MCF 10A (cell line): ENCODE data around the gene MECR. TPM values are rescaled to one million over a fixed set of nuclear protein-coding genes. Genes with fewer than 3 reads are reported as not detected.

ENCODE experiments used
- BruUV-seq: library from RNA; stranded (reverse); fragments of 400-500 nt; replicated peaks from 2 replicates; lab custom pipeline; 2021; lab: Mats Ljungman, UMichigan
- CTCF ChIA-PET: fragments of 300-600 bp; sonication (Branson Sonifier 250); formaldehyde crosslinking; extraction: SDS; loops from one replicate; lab custom pipeline; 2021; ENCODE audit warnings: antibody characterized with exemption, inconsistent platforms; lab: Yijun Ruan, JAX
- POLR2A ChIA-PET: fragments of 300-600, 350-650 bp; sonication (Branson Sonifier 250); formaldehyde crosslinking; extraction: SDS; loops from one replicate; lab custom pipeline; 2020; ENCODE audit warnings: antibody characterized with exemption, inconsistent platforms; lab: Yijun Ruan, JAX
- DNase-seq: peaks from one replicate; pipeline ENCODE4 v3.0.0-alpha.2; 2018; ENCODE audit not compliant: unreplicated experiment
- H3K27ac Mint-ChIP-seq: one replicate; pipeline ENCODE4 v1.8.0; 2022; ENCODE audit warnings: mild to moderate bottlenecking, low read depth, mixed read lengths; ENCODE audit not compliant: unreplicated experiment
- H3K27me3 Mint-ChIP-seq: one replicate; pipeline ENCODE4 v1.8.0; 2022; ENCODE audit warnings: mixed read lengths; ENCODE audit not compliant: insufficient read depth, unreplicated experiment
- H3K36me3 Mint-ChIP-seq: one replicate; pipeline ENCODE4 v1.8.0; 2022; ENCODE audit warnings: mild to moderate bottlenecking, moderate library complexity, mixed read lengths; ENCODE audit not compliant: insufficient read depth, unreplicated experiment
- H3K4me1 Mint-ChIP-seq: one replicate; pipeline ENCODE4 v1.8.0; 2022; ENCODE audit warnings: mixed read lengths; ENCODE audit not compliant: insufficient read depth, unreplicated experiment
- H3K4me3 Mint-ChIP-seq: one replicate; pipeline ENCODE4 v1.8.0; 2022; ENCODE audit warnings: mild to moderate bottlenecking, moderate library complexity, mixed read lengths; ENCODE audit not compliant: unreplicated experiment
- H3K9me3 Mint-ChIP-seq: one replicate; pipeline ENCODE4 v1.8.0; 2022; ENCODE audit warnings: mixed read lengths; ENCODE audit not compliant: unreplicated experiment
- CTCF ChIP-seq: fragments of 200-600 bp; IDR thresholded peaks from one replicate; pipeline ENCODE4 v1.8.0; 2022; ENCODE audit warnings: antibody characterized with exemption, mild to moderate bottlenecking; ENCODE audit not compliant: unreplicated experiment
- intact Hi-C: fragments of 100-400 bp; cut with micrococcal nuclease; formaldehyde crosslinking; loops from 2 replicates; pipeline ENCODE4 v1.14.1; 2022
- total RNA-seq: library from RNA; stranded (reverse); gene quantifications from 2 replicates; pipeline ENCODE4 v1.2.3, GENCODE V29; 2022

The MECR gene
- total RNA-seq, 1 experiment from 2014 or later, result 59.1 TPM

DNA sequence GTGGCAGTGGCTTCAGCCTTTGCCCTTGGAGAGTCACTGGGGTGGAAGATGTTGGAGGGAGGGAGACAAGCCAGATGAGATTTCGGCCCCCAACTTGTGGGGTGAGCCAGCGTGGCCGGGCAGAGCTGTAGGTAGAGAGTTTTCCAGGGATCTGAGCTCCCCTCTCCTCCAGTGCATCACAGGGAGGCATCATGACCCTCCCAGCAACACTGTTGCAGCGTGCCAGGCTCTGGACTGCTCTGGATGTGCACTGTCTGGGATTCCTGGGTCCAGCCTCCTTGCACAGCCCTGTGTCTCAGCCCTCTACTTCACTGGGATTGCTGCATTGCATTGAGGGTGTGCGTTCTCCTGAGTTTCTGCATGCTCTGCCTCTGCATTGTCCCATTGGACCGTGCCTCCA, 14.5 kb upstream of the MECR start:
- H3K27me3 Mint-ChIP-seq, result no peaks in the 10 kb centered on the region
- no peak overlapping the region for H3K4me3 Mint-ChIP-seq
- TF ChIP-seq CTCF, result no peak
- H3K4me1 Mint-ChIP-seq, result peaks cover 35% of the 10 kb centered on the region
- ChIA-PET CTCF (interaction anchor here (0.5 to 1.8 kb wide), 5 partner anchors 9 to 150 kb away, joined by 3 to 4 read pairs (median 3); partner anchors contain the start of gene PTPRU), POLR2A (interaction anchor here (0.8 to 1.3 kb wide), 2 partner anchors 26 to 77 kb away, joined by 3 to 5 read pairs; no protein-coding TSS in a partner anchor)
- intact Hi-C loops, result loop anchor here (2.0 kb wide), 1 partner anchor 208 kb away; no protein-coding TSS in a partner anchor
- H3K36me3 Mint-ChIP-seq, result no peaks in the 10 kb centered on the region
- DNase-seq, result no peak
- BruUV-seq, result no TSS peak
- H3K9me3 Mint-ChIP-seq, result no peaks in the 10 kb centered on the region
- H3K27ac Mint-ChIP-seq, result no peak overlapping the region

DNA sequence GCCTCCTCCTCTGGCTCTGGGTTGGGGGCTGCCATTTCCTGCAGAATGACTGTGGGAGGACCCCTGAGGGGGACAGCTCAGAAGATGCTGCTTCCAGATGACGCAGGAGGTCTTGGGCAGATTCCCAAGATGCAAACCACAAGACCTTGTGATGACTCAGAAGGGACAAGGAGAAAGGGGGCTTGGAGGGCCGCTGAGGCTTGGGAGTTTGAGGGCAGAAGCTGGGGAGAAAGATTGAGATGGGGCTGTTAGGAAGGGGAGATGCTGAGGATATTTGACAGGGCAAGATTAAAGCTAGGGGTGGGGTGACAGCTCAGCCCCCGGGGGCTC, 13.1 kb upstream of the MECR start:
- peak; percentile 61 for DNase-seq
- Mint-ChIP-seq H3K4me3 (no peak overlapping the region), H3K9me3 (no peaks in the 10 kb centered on the region), H3K27me3 (no peaks in the 10 kb centered on the region), H3K27ac (no peak overlapping the region), H3K36me3 (no peaks in the 10 kb centered on the region), H3K4me1 (peaks cover 35% of the 10 kb centered on the region)
- intact Hi-C loops, result loop anchor here (2.0 kb wide), 1 partner anchor 209 kb away; no protein-coding TSS in a partner anchor
- no TSS peak for BruUV-seq
- CTCF ChIA-PET, result interaction anchor here (0.5 to 0.7 kb wide), 3 partner anchors 270 to 1434 kb away, joined by 3 to 4 read pairs (median 3); no protein-coding TSS in a partner anchor
- POLR2A ChIA-PET, result interaction anchor here (0.5 to 1.5 kb wide), 2 partner anchors 27 to 470 kb away, joined by 3 to 4 read pairs; no protein-coding TSS in a partner anchor
- no peak for TF ChIP-seq CTCF

- intact Hi-C loops, result no loop called here
- no peak for DNase-seq
- no peaks in the 10 kb centered on the region for H3K27me3 Mint-ChIP-seq
- no peak for TF ChIP-seq CTCF
- ChIA-PET POLR2A (interaction anchor here (1.5 kb wide), 1 partner anchor 28 kb away, joined by 4 read pairs; no protein-coding TSS in a partner anchor), CTCF (interaction anchor here (0.5 to 0.7 kb wide), 4 partner anchors 138 to 1435 kb away, joined by 3 to 6 read pairs (median 4); no protein-coding TSS in a partner anchor)
- peaks cover 36% of the 10 kb centered on the region for H3K4me1 Mint-ChIP-seq
- H3K27ac Mint-ChIP-seq, result no peak overlapping the region
- H3K9me3 Mint-ChIP-seq, result no peaks in the 10 kb centered on the region
- no peaks in the 10 kb centered on the region for H3K36me3 Mint-ChIP-seq
- no peak overlapping the region for H3K4me3 Mint-ChIP-seq
- BruUV-seq, result no TSS peak
These were observed 12.5 kb upstream of the MECR start for GRCh38 chr1:29243023-29243870.

DNA sequence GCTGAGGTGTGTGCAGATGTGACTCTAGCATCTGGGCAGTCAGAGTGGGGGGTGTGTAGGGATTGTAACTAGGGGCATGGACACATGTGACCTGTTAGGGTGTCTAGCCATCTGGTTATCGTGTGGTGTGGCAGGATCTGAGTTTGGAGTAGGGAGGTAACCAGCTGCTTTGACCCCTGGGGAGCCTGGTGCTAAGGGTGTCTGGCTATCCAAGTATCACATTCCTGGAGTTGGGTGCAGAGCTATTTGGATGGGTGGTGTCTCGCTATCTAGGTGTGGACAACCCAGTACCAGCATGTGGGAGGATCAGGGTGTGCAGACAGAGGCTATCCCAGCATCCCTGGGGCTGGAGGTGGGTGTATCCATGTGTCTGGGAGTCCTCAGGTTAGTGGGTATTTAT, 10.3 kb upstream of the MECR start:
- CTCF ChIA-PET, result interaction anchor here (1.0 to 1.3 kb wide), 2 partner anchors 99 to 870 kb away, joined by 3 to 4 read pairs; no protein-coding TSS in a partner anchor
- Mint-ChIP-seq H3K4me3 (no peak overlapping the region), H3K9me3 (no peaks in the 10 kb centered on the region), H3K36me3 (peaks cover 6% of the 10 kb centered on the region), H3K27me3 (no peaks in the 10 kb centered on the region), H3K27ac (no peak overlapping the region), H3K4me1 (peaks cover 30% of the 10 kb centered on the region)
- DNase-seq, result no peak
- no peak for TF ChIP-seq CTCF
- POLR2A ChIA-PET, result no interaction called here
- BruUV-seq, result no TSS peak
- intact Hi-C loops, result no loop called here
